A549 (cell line): ENCODE data around the gene CYGB. TPM values are rescaled to one million over a fixed set of nuclear protein-coding genes. Genes with fewer than 3 reads are reported as not detected.

Experiments used
- ATAC-seq, 2 experiments: fragments of 200-7000 bp in 1 of 2; fragments of >200 bp in 1 of 2; cut with Nextera tagmentation in 1 of 2; cut with Tn5 transposase in 1 of 2; 3 replicates each; pipeline versions ENCODE4 v1.8.0 to v1.9.1; 2018 to 2020; ENCODE audit warnings: mild to moderate bottlenecking in 1 of 2, moderate library complexity in 1 of 2
- CTCF ChIA-PET: fragments of 300-600 bp; sonication (Branson Sonifier 250); formaldehyde crosslinking; extraction: SDS; loops from one replicate; lab custom pipeline; 2021; ENCODE audit warnings: antibody characterized with exemption, inconsistent platforms; lab: Yijun Ruan, JAX
- POLR2A ChIA-PET: fragments of 350-600 bp; formaldehyde crosslinking; extraction: SDS; loops from one replicate; lab custom pipeline; 2021; ENCODE audit warnings: antibody characterized with exemption, inconsistent platforms; lab: Yijun Ruan, JAX
- DNase-seq, 2 experiments: peaks; one replicate each; pipeline versions ENCODE4 v3.0.0 to v3.0.0-alpha.2; 2011 to 2016; ENCODE audit warnings: low read depth in 1 of 2, low spot score in 1 of 2
- FAIRE-seq: peaks from 2 replicates; lab custom pipeline; 2011; peaks lifted over from hg19 to GRCh38; lab: Jason Lieb, UNC
- H3K27ac ChIP-seq, 2 experiments: fragments of >200 bp; sonication (Bioruptor Twin); formaldehyde crosslinking; 3 replicates each; pipeline ENCODE4 v1.5.1; 2016 to 2017
- H3K4me1 ChIP-seq: fragments of >200 bp; sonication (Bioruptor Twin); formaldehyde crosslinking; 3 replicates; pipeline ENCODE4 v1.6.1; 2016
- H3K4me2 ChIP-seq: fragments of >200 bp; sonication (Bioruptor Twin); formaldehyde crosslinking; 3 replicates; pipeline ENCODE4 v1.6.1; 2016
- H3K4me3 ChIP-seq: fragments of >200 bp; sonication (Bioruptor Twin); formaldehyde crosslinking; 3 replicates; pipeline ENCODE4 v1.5.1; 2016
- H3K9me3 ChIP-seq: fragments of >200 bp; sonication (Bioruptor Twin); formaldehyde crosslinking; 3 replicates; pipeline ENCODE4 v1.6.1; 2016
- CBX2 ChIP-seq: fragments of 200-600 bp; sonication (generic); IDR thresholded peaks from 2 replicates; pipeline ENCODE4 v1.6.1; 2016; ENCODE audit warnings: low read depth, mild to moderate bottlenecking, borderline replicate concordance
- EHF ChIP-seq: fragments of 250-450 bp; sonication (Bioruptor Pico); IDR thresholded peaks from 2 replicates; pipeline ENCODE4 v1.5.0; 2020; ENCODE audit warnings: mild to moderate bottlenecking
- ESRRA ChIP-seq: fragments of 150-350 bp; IDR thresholded peaks from 2 replicates; pipeline ENCODE4 v1.6.1; 2014; ENCODE audit warnings: mild to moderate bottlenecking, low read length, borderline replicate concordance
- FOSB ChIP-seq: fragments of 250-450 bp; sonication (Bioruptor Pico); IDR thresholded peaks from 2 replicates; pipeline ENCODE4 v1.5.0; 2020; ENCODE audit warnings: mild to moderate bottlenecking, moderate library complexity
- FOSL2 ChIP-seq, 2 experiments: fragments of 450-650 bp in 1 of 2; fragments of >200 bp in 1 of 2; sonication (Bioruptor Twin) in 1 of 2; formaldehyde crosslinking; IDR thresholded peaks; 2 replicates each; pipeline versions ENCODE4 v1.5.0 to v1.6.1; 2016 to 2020; ENCODE audit warnings: mild to moderate bottlenecking in 1 of 2, moderate library complexity in 1 of 2
- HOXA7 ChIP-seq: fragments of 250-450 bp; sonication (Bioruptor Pico); IDR thresholded peaks from 2 replicates; pipeline ENCODE4 v1.5.0; 2020; ENCODE audit warnings: mild to moderate bottlenecking, moderate library complexity
- JUN ChIP-seq, 2 experiments: fragments of >200 bp; sonication (Bioruptor Twin); formaldehyde crosslinking; IDR thresholded peaks; 2 replicates in 1 of 2; 3 replicates in 1 of 2; pipeline ENCODE4 v1.6.1; 2016 to 2017
- JUNB ChIP-seq: fragments of >200 bp; sonication (Bioruptor Twin); formaldehyde crosslinking; IDR thresholded peaks from 2 replicates; pipeline ENCODE4 v1.6.1; 2016
- MYC ChIP-seq: IDR thresholded peaks from 2 replicates; pipeline ENCODE4 v1.6.1; 2012; ENCODE audit warnings: mild to moderate bottlenecking, inconsistent platforms, low read length, improper control_type of control experiment, borderline replicate concordance
- NFE2L2 ChIP-seq: fragments of 150-350 bp; conservative IDR thresholded peaks from 2 replicates; pipeline ENCODE4 v1.6.1; 2014; ENCODE audit warnings: low read length
- NPAS2 ChIP-seq: fragments of 250-450 bp; sonication (Bioruptor Pico); IDR thresholded peaks from 2 replicates; pipeline ENCODE4 v1.8.0; 2022; ENCODE audit warnings: mild to moderate bottlenecking, moderate library complexity, borderline replicate concordance
- PHF8 ChIP-seq: fragments of 200-600 bp; sonication (generic); IDR thresholded peaks from 2 replicates; pipeline ENCODE4 v1.6.1; 2016; ENCODE audit warnings: low read depth, mild to moderate bottlenecking, antibody characterized with exemption, moderate library complexity, borderline replicate concordance
- POLR2A ChIP-seq: IDR thresholded peaks from 2 replicates; pipeline ENCODE4 v1.6.1; 2012; ENCODE audit warnings: mild to moderate bottlenecking, low read length
- POLR2AphosphoS2 ChIP-seq: conservative IDR thresholded peaks from 2 replicates; pipeline ENCODE4 v1.6.1; 2012; ENCODE audit warnings: low read length, improper control_type of control experiment, inconsistent platforms
- RNF2 ChIP-seq: fragments of 200-600 bp; sonication (generic); IDR thresholded peaks from 2 replicates; pipeline ENCODE4 v1.6.1; 2016; ENCODE audit warnings: low read depth, mild to moderate bottlenecking, antibody characterized with exemption, moderate library complexity, borderline replicate concordance
- SREBF2 ChIP-seq: fragments of 450-650 bp; IDR thresholded peaks from 2 replicates; pipeline ENCODE4 v1.6.1; 2014; ENCODE audit warnings: mild to moderate bottlenecking, moderate library complexity
- TP53 ChIP-seq: fragments of 250-450 bp; sonication (Bioruptor Pico); IDR thresholded peaks from 2 replicates; pipeline ENCODE4 v1.5.0; 2021; ENCODE audit warnings: mild to moderate bottlenecking, moderate library complexity
- ZC3H11A ChIP-seq: fragments of 450-650 bp; IDR thresholded peaks from 2 replicates; pipeline ENCODE4 v1.6.1; 2014; ENCODE audit warnings: antibody characterized with exemption, mild to moderate bottlenecking
- ZFP36 ChIP-seq: fragments of 450-650 bp; IDR thresholded peaks from 2 replicates; pipeline ENCODE4 v1.6.1; 2014; ENCODE audit warnings: borderline replicate concordance; ENCODE audit not compliant: partially characterized antibody
- ZNF302 ChIP-seq: fragments of 250-450 bp; sonication (Bioruptor Pico); IDR thresholded peaks from 2 replicates; pipeline ENCODE4 v1.9.0; 2021; ENCODE audit warnings: inconsistent platforms, mild to moderate bottlenecking, moderate library complexity
- ZSCAN20 ChIP-seq: fragments of 250-450 bp; sonication (Bioruptor Pico); IDR thresholded peaks from 2 replicates; pipeline ENCODE4 v1.8.0; 2022; ENCODE audit warnings: mild to moderate bottlenecking, moderate library complexity
- WGBS: methylation state at CpG from one replicate; pipeline ENCODE4 v1.1.6; 2017; ENCODE audit errors: missing lambda C conversion rate; 5-methylcytosine and 5-hydroxymethylcytosine counted together
- polyA plus RNA-seq, 4 experiments: library from polyadenylated mRNA; depleted of rRNA in 3 of 4; stranded (reverse); fragments of >200 nt; fragmentation: RNase III in 1 of 4; extraction: RNeasy Plus Mini Kit Qiagen cat#74134 plus additional on column Dnase treatment in 1 of 4; gene quantifications; 2 replicates in 3 of 4; 3 replicates in 1 of 4; pipeline ENCODE4 v1.2.3, GENCODE V29; 2011 to 2017
- TF ChIP-seq, protein P1 (sequence below): IDR thresholded peaks from 2 replicates; pipeline ENCODE4 v1.6.1; 2012; ENCODE audit warnings: low read depth, borderline replicate concordance
- TF ChIP-seq, protein P2 (sequence below): fragments of 200-600 bp; sonication (generic); IDR thresholded peaks from 2 replicates; pipeline ENCODE4 v1.6.1; 2016; ENCODE audit warnings: antibody characterized with exemption, mild to moderate bottlenecking, moderate library complexity
- TF ChIP-seq, protein P3 (sequence below): IDR thresholded peaks from 2 replicates; pipeline ENCODE4 v1.6.1; 2012

Gene CYGB
- polyA plus RNA-seq, 2 of the 4 experiments (the other 2 are of a cell fraction) = 1.1 TPM

DNA sequence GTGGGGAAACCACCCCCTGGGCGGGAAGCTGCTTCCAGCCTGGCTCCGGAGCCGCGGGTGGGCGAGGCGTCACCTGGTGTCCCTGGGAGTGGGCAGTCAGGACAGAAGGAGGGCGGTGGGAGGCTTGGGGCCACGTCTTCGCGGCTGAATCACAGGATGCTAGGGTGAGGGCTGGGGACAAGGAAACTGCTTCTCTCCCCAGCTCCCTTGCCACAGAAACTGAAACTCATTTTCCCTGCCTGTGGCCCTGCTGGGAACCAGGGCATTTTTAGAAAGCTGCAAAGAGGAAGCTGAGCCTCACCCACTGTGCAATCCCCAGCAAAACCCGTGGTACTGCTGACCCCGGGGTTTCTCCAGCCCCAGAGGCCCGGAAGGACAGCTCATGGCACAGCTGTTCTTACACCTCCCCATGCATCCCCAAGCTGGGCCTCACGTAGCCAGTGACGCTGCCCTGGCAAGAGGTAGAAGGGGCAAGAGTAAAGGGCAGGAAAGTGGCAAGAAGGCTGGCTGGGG, 44.5 kb downstream of the CYGB start:
- no peak overlapping the region for H3K4me2 ChIP-seq
- DNase-seq = no peak
- no peak for TF ChIP-seq SREBF2
- TF ChIP-seq JUNB = no peak
- TF ChIP-seq POLR2AphosphoS2 = no peak
- no peak for TF ChIP-seq TP53 (CRISPR knock-in tag)
- TF ChIP-seq ZFP36 = no peak
- no peak for TF ChIP-seq PHF8
- TF ChIP-seq RNF2 = no peak
- TF ChIP-seq, all 56 proteins: peak for 0
- H3K27ac ChIP-seq = peak overlapping the region in 1 of 2 experiments; percentile 62; a peak in 3 of 6 replicates
- ATAC-seq = no peak
- POLR2A ChIA-PET = no interaction called here
- peaks cover 29% of the 10 kb centered on the region for H3K4me1 ChIP-seq
- H3K9me3 ChIP-seq = no peaks in the 10 kb centered on the region
- CTCF ChIA-PET = interaction anchor here (0.6 to 64.5 kb wide), 8 partner anchors 7 to 117 kb away, joined by 3 to 1994 read pairs (median 6); partner anchors contain the start of genes AANAT and UBE2O
- 63% methylated on average over 15 of the region's 15 CpGs for WGBS
- H3K4me3 ChIP-seq = no peak overlapping the region
- no peak for FAIRE-seq

DNA sequence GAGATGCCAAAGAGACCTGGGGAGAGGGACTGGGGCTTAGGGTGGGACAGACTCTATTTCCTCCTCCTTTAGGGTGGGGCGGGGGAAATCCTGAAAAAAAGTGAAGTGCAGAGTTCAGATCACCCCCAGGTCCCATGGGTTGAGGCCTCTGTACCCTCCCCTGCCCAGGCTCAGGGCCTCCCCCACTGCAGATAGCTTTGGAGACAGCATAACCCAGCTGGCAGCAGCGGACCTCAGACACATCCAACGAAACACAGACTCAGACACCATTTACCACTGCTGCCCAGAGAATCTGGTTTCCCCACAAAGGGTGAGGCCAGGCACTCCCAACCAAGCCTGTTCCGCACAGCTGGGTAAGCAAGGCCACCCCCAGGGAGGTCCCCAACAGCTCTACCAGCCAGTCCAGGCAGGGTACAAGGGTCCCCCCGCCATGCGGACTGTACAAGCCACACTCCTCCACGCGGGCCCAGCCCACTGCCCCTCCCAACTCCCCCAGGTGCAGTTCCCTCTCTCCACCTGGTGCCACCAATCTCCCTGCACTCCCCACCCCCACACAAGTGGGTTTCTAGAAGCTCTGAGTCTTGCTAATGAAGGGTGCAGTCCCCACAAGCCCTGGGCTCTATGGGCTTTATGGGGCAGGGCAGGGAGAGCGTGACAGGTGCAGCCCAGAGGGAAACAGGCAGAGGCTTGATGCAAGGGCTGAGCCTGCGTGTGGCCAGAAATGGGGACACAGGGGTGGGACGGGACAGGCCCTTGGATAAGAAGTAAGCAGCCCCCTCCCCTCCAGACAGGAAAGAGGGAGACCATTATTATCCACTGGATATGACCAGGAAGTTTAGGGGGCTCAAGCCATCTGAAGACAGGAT, 45.2 kb downstream of the CYGB start:
- no peak for FAIRE-seq
- Histone ChIP-seq H3K4me2 (no peak overlapping the region), H3K4me1 (peaks cover 22% of the 10 kb centered on the region), H3K4me3 (no peak overlapping the region), H3K27ac (peak overlapping the region in 1 of 2 experiments; percentile 9; a peak in 1 of 6 replicates), H3K9me3 (no peaks in the 10 kb centered on the region)
- no peak for DNase-seq
- 89% methylated on average over 11 of the region's 11 CpGs for WGBS
- ChIA-PET CTCF (interaction anchor here (0.6 to 64.5 kb wide), 8 partner anchors 8 to 224 kb away, joined by 3 to 1994 read pairs (median 6); partner anchors contain the start of genes AANAT and UBE2O), POLR2A (no interaction called here)
- TF ChIP-seq NFE2L2 = no peak
- TF ChIP-seq FOSB (CRISPR knock-in tag) = no peak
- TF ChIP-seq POLR2A = no peak
- TF ChIP-seq HOXA7 (CRISPR knock-in tag) = no peak
- TF ChIP-seq JUN (IDR thresholded peaks at IDR 0.05) = no peak
- TF ChIP-seq ZSCAN20 (CRISPR knock-in tag) = no peak
- no peak for TF ChIP-seq FOSL2 (IDR thresholded peaks at IDR 0.05)
- TF ChIP-seq FOSL2 (CRISPR knock-in tag; IDR thresholded peaks at IDR 0.05) = no peak
- no peak for TF ChIP-seq EHF (CRISPR knock-in tag)
- TF ChIP-seq CBX2 = no peak
- TF ChIP-seq, protein P1, sequence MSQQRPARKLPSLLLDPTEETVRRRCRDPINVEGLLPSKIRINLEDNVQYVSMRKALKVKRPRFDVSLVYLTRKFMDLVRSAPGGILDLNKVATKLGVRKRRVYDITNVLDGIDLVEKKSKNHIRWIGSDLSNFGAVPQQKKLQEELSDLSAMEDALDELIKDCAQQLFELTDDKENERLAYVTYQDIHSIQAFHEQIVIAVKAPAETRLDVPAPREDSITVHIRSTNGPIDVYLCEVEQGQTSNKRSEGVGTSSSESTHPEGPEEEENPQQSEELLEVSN = no peak
- TF ChIP-seq ESRRA = no peak
- TF ChIP-seq ZC3H11A = no peak
- TF ChIP-seq MYC = no peak
- ATAC-seq = peak in 1 of 2 experiments; percentile 4; a peak in 2 of 6 replicates

DNA sequence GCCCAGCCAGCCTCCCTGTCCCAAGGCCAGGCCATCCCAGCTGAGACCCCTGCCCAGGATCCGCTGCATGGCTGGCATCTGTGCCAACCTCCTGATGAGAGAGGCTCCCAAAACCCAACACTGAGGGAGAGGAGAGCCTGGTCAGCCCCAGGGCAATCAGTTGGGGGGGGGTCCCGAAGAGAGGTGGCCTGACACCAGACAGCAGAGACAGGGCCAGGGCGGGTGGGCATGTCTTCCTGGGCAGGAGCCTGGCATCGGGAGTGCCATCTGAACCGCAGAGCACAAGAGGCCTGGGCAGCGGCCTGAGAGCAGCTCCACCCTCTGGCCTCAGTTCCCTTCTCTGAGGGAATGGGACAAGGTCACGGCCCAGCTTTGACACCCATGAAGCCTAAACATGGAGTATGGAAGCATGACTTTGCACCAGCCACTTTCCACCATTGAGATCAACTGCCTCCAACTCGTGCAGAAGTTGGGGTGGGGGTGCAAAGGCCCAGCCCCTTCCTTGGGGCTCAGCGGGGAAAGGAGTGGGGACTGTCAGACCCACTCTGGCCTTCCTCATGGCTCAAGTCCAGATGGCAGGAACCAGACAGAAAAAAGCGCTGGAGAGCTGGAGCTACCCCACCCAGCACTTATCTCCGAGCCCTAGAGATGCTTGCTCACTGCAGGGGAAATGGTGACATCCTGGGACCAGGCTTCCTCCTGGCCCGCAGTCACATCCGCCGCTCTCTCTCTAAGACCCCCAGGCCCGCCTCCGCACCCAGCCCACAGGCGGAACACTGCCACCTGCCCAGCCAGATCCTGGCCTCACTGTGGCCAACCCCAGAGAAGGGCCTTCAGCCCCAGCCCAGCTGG, 46.0 kb downstream of the CYGB start:
- POLR2A ChIA-PET = no interaction called here
- no peak for ATAC-seq
- CTCF ChIA-PET = interaction anchor here (0.9 to 64.5 kb wide), 8 partner anchors 7 to 225 kb away, joined by 3 to 1994 read pairs (median 6); partner anchors contain the start of genes AANAT and UBE2O

More for the DNA sequence above, 46.0 kb downstream of the CYGB start:
- no peak overlapping the region for H3K4me2 ChIP-seq
- no peak overlapping the region for H3K4me3 ChIP-seq
- no peak for TF ChIP-seq CBX2
- TF ChIP-seq ZNF302 (CRISPR knock-in tag) = no peak
- TF ChIP-seq, protein P2, sequence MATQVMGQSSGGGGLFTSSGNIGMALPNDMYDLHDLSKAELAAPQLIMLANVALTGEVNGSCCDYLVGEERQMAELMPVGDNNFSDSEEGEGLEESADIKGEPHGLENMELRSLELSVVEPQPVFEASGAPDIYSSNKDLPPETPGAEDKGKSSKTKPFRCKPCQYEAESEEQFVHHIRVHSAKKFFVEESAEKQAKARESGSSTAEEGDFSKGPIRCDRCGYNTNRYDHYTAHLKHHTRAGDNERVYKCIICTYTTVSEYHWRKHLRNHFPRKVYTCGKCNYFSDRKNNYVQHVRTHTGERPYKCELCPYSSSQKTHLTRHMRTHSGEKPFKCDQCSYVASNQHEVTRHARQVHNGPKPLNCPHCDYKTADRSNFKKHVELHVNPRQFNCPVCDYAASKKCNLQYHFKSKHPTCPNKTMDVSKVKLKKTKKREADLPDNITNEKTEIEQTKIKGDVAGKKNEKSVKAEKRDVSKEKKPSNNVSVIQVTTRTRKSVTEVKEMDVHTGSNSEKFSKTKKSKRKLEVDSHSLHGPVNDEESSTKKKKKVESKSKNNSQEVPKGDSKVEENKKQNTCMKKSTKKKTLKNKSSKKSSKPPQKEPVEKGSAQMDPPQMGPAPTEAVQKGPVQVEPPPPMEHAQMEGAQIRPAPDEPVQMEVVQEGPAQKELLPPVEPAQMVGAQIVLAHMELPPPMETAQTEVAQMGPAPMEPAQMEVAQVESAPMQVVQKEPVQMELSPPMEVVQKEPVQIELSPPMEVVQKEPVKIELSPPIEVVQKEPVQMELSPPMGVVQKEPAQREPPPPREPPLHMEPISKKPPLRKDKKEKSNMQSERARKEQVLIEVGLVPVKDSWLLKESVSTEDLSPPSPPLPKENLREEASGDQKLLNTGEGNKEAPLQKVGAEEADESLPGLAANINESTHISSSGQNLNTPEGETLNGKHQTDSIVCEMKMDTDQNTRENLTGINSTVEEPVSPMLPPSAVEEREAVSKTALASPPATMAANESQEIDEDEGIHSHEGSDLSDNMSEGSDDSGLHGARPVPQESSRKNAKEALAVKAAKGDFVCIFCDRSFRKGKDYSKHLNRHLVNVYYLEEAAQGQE = no peak
- TF ChIP-seq NPAS2 = no peak
- TF ChIP-seq JUNB = no peak
- TF ChIP-seq, protein P3, sequence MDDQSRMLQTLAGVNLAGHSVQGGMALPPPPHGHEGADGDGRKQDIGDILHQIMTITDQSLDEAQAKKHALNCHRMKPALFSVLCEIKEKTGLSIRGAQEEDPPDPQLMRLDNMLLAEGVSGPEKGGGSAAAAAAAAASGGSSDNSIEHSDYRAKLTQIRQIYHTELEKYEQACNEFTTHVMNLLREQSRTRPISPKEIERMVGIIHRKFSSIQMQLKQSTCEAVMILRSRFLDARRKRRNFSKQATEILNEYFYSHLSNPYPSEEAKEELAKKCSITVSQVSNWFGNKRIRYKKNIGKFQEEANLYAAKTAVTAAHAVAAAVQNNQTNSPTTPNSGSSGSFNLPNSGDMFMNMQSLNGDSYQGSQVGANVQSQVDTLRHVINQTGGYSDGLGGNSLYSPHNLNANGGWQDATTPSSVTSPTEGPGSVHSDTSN = no peak
- TF ChIP-seq, all 56 proteins: peak for 0
- Histone ChIP-seq H3K27ac (peak overlapping the region in 1 of 2 experiments; percentile 16; a peak in 1 of 6 replicates), H3K4me1 (peaks cover 19% of the 10 kb centered on the region), H3K9me3 (no peaks in the 10 kb centered on the region)
- WGBS = 90% methylated on average over 16 of the region's 17 CpGs
- FAIRE-seq = no peak
- DNase-seq = no peak
